Erythroblast (primary cell): ENCODE data around the gene KLHL7.

Experiments used
- GATA1 ChIP-seq: IDR thresholded peaks from 2 replicates; pipeline ENCODE4 v1.6.1; 2011; ENCODE audit warnings: low read depth, mild to moderate bottlenecking, control low read depth, low read length, moderate library complexity
- POLR2A ChIP-seq: IDR thresholded peaks from 2 replicates; pipeline ENCODE4 v1.6.1; 2011; ENCODE audit warnings: mild to moderate bottlenecking, low read length

- TF ChIP-seq POLR2A (no peak), GATA1 (no peak)
These were observed 59.3 kb downstream of the KLHL7 start for GRCh38 chr7:23164846-23165245.
